ENCODE measurements around the gene TENM4.
"Not testable (repeated sequence)": the region's sequence is repeated elsewhere in the genome, so short reads cannot be mapped to it uniquely, and the experiment has no call there.

Gene TENM4

DNA sequence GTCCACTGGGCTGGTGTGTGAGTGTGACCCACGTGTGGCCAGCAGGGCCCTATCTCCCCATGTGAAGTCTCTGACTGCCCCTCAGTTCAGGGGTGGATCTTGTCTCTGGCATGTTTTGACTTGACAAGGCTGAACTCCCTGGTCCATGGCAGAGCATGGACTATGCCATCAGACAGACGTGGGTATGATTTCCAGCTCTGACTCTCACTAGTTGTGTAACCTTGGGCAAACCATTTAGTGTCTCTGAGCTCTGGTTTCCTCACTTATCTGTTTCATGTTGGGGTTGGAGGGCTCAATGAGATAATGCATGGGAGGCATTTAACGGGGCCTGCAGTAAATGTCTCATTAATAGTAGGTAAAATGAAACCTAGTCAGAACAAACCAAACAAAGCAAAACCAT is 611.7 kb downstream of the TENM4 start:
- no peaks in the 10 kb centered on the region for H3K36me3 ChIP-seq (ENCODE audit: control insufficient read depth in 1 of 2, insufficient read depth in 2 of 2, low read length in 2 of 2)
- no peak overlapping the region for H3K27ac ChIP-seq (ENCODE audit: low read length)

DNA sequence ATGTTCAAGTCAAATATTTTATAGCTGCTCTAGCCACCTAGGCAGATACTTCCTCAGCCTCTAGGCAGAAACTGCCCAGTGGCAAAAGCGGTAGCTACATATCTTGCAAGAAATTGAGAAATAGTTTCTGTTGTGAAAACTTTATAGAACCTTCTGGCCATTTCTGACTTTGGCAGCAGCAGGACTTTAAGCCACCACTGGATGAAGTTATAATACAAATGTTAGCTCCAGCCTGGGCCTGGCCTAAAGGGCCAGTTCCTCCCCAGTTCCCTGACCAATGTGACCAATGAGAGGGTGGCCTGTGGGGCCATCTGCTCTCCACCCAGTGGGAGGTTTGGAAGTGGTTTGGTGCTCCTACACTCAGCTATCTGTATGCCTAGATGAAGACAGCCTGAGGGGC is 612.2 kb downstream of the TENM4 start:
- Histone ChIP-seq H3K9me3 (ENCODE audit: control insufficient read depth in 1 of 2, low read length in 2 of 2) (no peaks in the 10 kb centered on the region), H3K27me3 (ENCODE audit: low read depth, low read length) (no peaks in the 10 kb centered on the region), H3K4me1 (ENCODE audit: control insufficient read depth in 1 of 2, insufficient read depth in 2 of 2, low read length in 2 of 2) (no peaks in the 10 kb centered on the region), H3K36me3 (ENCODE audit: control insufficient read depth in 1 of 2, insufficient read depth in 2 of 2, low read length in 2 of 2) (no peaks in the 10 kb centered on the region), H3K4me3 (ENCODE audit: low read depth in 1 of 2, low read length in 2 of 2) (no peak overlapping the region), H3K27ac (ENCODE audit: low read length) (no peak overlapping the region)

More for the DNA sequence above, 611.7 kb downstream of the TENM4 start:
- no peak overlapping the region for H3K4me3 ChIP-seq (ENCODE audit: low read depth in 1 of 2, low read length in 2 of 2)
- H3K9me3 ChIP-seq (ENCODE audit: control insufficient read depth in 1 of 2, low read length in 2 of 2): no peaks in the 10 kb centered on the region
- no peaks in the 10 kb centered on the region for H3K27me3 ChIP-seq (ENCODE audit: low read depth, low read length)
- H3K4me1 ChIP-seq (ENCODE audit: control insufficient read depth in 1 of 2, insufficient read depth in 2 of 2, low read length in 2 of 2): no peaks in the 10 kb centered on the region

DNA sequence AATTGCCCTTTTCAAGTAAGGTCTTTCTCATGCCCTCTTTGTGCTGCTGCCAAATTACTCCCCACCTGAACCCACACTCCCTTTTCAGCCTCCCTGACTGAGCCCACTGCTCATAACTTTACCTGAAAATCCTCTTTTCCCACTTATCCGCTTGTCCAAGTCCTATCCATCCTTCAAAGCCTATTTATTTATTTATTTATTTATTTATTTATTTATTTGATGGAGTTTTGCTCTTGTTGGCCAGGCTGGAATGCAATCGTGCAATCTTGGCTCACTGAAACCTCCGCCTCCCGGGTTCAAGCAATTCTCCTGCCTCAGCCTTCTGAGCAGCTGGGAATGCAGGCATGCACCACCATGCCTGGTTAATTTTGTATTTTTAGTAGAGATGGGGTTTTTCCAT is 613.5 kb downstream of the TENM4 start:
- H3K9me3 ChIP-seq (ENCODE audit: control insufficient read depth in 1 of 2, low read length in 2 of 2); H3K27ac ChIP-seq (ENCODE audit: low read length); H3K4me3 ChIP-seq (ENCODE audit: low read depth in 1 of 2, low read length in 2 of 2); H3K36me3 ChIP-seq (ENCODE audit: control insufficient read depth in 1 of 2, insufficient read depth in 2 of 2, low read length in 2 of 2); H3K4me1 ChIP-seq (ENCODE audit: control insufficient read depth in 1 of 2, insufficient read depth in 2 of 2, low read length in 2 of 2); H3K27me3 ChIP-seq (ENCODE audit: low read depth, low read length): not testable (repeated sequence)

DNA sequence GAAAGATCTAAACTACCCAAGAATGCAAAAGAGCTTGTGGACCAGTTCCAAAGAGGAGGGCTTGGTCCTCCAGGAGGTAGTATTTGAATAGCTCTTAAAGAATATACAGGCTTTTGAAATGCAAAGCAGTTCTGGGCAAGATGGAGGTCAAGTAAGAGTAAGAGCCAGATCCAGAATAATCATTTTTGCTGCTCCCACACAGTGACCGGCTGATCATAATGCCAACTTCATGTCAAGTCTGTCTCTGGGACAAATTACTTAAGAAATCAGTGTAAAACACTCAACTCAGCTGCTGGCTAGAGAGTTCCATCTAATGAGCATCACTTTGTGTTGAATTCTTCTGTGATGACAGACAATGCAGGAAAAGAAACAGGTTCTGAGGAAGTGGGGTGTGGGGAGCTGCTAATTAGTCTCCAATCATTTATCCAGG is 615.2 kb downstream of the TENM4 start:
- no peaks in the 10 kb centered on the region for H3K27me3 ChIP-seq (ENCODE audit: low read depth, low read length)
- no peaks in the 10 kb centered on the region for H3K4me1 ChIP-seq (ENCODE audit: control insufficient read depth in 1 of 2, insufficient read depth in 2 of 2, low read length in 2 of 2)
- H3K4me3 ChIP-seq (ENCODE audit: low read depth in 1 of 2, low read length in 2 of 2): no peak overlapping the region
- no peaks in the 10 kb centered on the region for H3K9me3 ChIP-seq (ENCODE audit: control insufficient read depth in 1 of 2, low read length in 2 of 2)
- H3K27ac ChIP-seq (ENCODE audit: low read length): no peak overlapping the region
- H3K36me3 ChIP-seq (ENCODE audit: control insufficient read depth in 1 of 2, insufficient read depth in 2 of 2, low read length in 2 of 2): no peaks in the 10 kb centered on the region

GRCh38 chr11:78823588-78823987 is 617.2 kb downstream of the TENM4 start:
- Histone ChIP-seq H3K9me3 (ENCODE audit: control insufficient read depth in 1 of 2, low read length in 2 of 2) (no peaks in the 10 kb centered on the region), H3K4me1 (ENCODE audit: control insufficient read depth in 1 of 2, insufficient read depth in 2 of 2, low read length in 2 of 2) (no peaks in the 10 kb centered on the region), H3K4me3 (ENCODE audit: low read depth in 1 of 2, low read length in 2 of 2) (no peak overlapping the region), H3K36me3 (ENCODE audit: control insufficient read depth in 1 of 2, insufficient read depth in 2 of 2, low read length in 2 of 2) (no peaks in the 10 kb centered on the region), H3K27ac (ENCODE audit: low read length) (no peak overlapping the region), H3K27me3 (ENCODE audit: low read depth, low read length) (no peaks in the 10 kb centered on the region)

DNA sequence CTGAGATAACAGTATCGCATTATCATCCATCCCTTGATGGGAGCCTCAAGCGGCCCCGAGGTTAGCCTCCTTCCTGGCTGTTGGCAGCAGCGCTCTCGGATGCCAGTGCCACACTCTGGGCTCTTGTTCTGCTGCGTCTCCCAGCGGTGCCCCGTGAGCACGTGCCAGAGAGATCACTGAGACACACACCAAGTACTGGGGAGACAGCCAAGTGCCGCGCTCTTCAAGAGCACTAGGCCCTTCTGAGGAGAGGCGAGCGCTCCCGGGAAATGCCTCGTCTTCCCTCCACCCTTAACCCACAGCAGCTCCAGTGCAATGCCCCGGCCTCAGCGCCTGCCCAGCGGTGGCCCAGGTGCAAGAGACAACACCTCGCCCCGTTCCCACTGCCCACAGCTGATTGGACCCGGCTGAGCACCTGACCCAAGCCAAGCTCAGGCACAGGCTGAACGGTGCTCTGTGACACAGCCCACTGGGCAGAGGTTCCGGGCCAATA is 617.9 kb downstream of the TENM4 start:
- H3K9me3 ChIP-seq (ENCODE audit: control insufficient read depth in 1 of 2, low read length in 2 of 2): no peaks in the 10 kb centered on the region
- no peaks in the 10 kb centered on the region for H3K27me3 ChIP-seq (ENCODE audit: low read depth, low read length)
- H3K4me3 ChIP-seq (ENCODE audit: low read depth in 1 of 2, low read length in 2 of 2): no peak overlapping the region
- no peaks in the 10 kb centered on the region for H3K4me1 ChIP-seq (ENCODE audit: control insufficient read depth in 1 of 2, insufficient read depth in 2 of 2, low read length in 2 of 2)
- H3K36me3 ChIP-seq (ENCODE audit: control insufficient read depth in 1 of 2, insufficient read depth in 2 of 2, low read length in 2 of 2): no peaks in the 10 kb centered on the region
- H3K27ac ChIP-seq (ENCODE audit: low read length): no peak overlapping the region

DNA sequence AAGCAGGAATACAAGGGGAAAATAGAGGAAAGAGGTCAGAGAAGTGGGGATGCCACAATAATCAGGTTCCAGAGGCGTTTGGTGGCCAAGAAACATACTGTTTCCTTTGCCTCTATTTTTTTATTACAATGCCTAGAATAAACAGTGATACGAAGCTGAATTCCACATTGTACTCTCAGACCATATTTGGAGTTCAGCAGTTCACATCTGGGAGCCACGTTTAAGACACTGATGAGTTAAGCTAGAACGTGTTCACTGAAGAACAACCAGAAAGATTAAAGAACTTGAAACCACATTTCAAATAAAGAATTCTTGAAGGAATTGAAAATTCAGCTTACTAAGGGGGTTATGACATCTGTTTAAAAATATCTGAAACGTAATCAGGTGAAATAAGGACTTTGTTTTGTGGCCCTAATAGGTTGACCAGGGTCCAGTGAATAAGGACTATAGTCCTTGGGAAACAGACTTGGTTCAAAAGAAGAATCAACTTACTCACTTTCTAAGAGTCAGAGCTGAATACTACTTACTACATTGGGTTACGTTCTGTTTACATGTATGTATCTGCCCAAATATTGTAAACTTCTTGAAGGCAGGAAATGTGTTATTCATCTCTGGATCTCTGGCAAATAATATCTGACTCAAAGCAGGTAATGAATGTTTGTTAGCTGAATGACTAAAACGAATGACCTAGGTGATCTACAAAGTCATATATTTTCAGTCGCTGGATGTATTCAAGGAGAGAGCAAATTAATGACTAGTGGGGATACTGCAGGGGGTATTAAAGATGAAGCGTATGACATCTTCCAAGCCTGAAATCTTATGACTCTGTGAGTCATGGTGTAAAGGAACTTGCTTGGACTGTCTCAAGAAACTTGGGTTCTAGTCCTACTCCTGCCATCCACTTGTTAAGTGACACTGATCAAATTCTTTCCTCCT is 619.2 kb downstream of the TENM4 start:
- no peaks in the 10 kb centered on the region for H3K9me3 ChIP-seq (ENCODE audit: control insufficient read depth in 1 of 2, low read length in 2 of 2)
- no peaks in the 10 kb centered on the region for H3K4me1 ChIP-seq (ENCODE audit: control insufficient read depth in 1 of 2, insufficient read depth in 2 of 2, low read length in 2 of 2)
- no peak overlapping the region for H3K4me3 ChIP-seq (ENCODE audit: low read depth in 1 of 2, low read length in 2 of 2)
- H3K27ac ChIP-seq (ENCODE audit: low read length): no peak overlapping the region
- no peaks in the 10 kb centered on the region for H3K27me3 ChIP-seq (ENCODE audit: low read depth, low read length)
- no peaks in the 10 kb centered on the region for H3K36me3 ChIP-seq (ENCODE audit: control insufficient read depth in 1 of 2, insufficient read depth in 2 of 2, low read length in 2 of 2)

DNA sequence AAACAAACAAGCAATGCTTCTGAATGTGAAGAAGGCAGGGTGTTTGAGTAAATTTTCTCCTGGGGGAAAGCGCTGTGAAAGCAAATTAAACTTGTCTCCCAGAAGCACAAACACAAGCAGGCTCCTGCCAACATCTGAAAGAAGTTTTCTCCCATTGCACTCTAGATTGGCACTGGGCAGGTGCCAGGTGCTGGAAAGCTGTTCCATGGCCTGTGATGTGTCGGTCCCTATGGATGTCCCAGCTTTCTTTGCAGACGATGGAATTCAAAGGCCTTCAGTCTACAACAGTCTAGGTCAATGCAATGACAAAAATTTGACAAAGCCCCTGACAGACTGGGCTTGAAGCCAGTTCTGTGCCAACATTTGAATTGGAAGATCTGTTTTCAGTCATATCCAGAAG is 620.1 kb downstream of the TENM4 start:
- H3K9me3 ChIP-seq (ENCODE audit: control insufficient read depth in 1 of 2, low read length in 2 of 2): no peaks in the 10 kb centered on the region
- H3K36me3 ChIP-seq (ENCODE audit: control insufficient read depth in 1 of 2, insufficient read depth in 2 of 2, low read length in 2 of 2): no peaks in the 10 kb centered on the region
- no peaks in the 10 kb centered on the region for H3K4me1 ChIP-seq (ENCODE audit: control insufficient read depth in 1 of 2, insufficient read depth in 2 of 2, low read length in 2 of 2)
- H3K4me3 ChIP-seq (ENCODE audit: low read depth in 1 of 2, low read length in 2 of 2): no peak overlapping the region
- H3K27me3 ChIP-seq (ENCODE audit: low read depth, low read length): no peaks in the 10 kb centered on the region
- H3K27ac ChIP-seq (ENCODE audit: low read length): no peak overlapping the region

GRCh38 chr11:78818201-78818600 is 622.6 kb downstream of the TENM4 start:
- Histone ChIP-seq H3K4me3 (ENCODE audit: low read depth in 1 of 2, low read length in 2 of 2) (no peak overlapping the region), H3K4me1 (ENCODE audit: control insufficient read depth in 1 of 2, insufficient read depth in 2 of 2, low read length in 2 of 2) (no peaks in the 10 kb centered on the region), H3K36me3 (ENCODE audit: control insufficient read depth in 1 of 2, insufficient read depth in 2 of 2, low read length in 2 of 2) (no peaks in the 10 kb centered on the region), H3K9me3 (ENCODE audit: control insufficient read depth in 1 of 2, low read length in 2 of 2) (no peaks in the 10 kb centered on the region), H3K27ac (ENCODE audit: low read length) (no peak overlapping the region), H3K27me3 (ENCODE audit: low read depth, low read length) (no peaks in the 10 kb centered on the region)

GRCh38 chr11:78815831-78816230 is 625.0 kb downstream of the TENM4 start:
- Histone ChIP-seq H3K27ac (ENCODE audit: low read length) (no peak overlapping the region), H3K4me1 (ENCODE audit: control insufficient read depth in 1 of 2, insufficient read depth in 2 of 2, low read length in 2 of 2) (peaks cover 0 to 17% of the 10 kb centered on the region in 2 donors), H3K9me3 (ENCODE audit: control insufficient read depth in 1 of 2, low read length in 2 of 2) (no peaks in the 10 kb centered on the region), H3K36me3 (ENCODE audit: control insufficient read depth in 1 of 2, insufficient read depth in 2 of 2, low read length in 2 of 2) (no peaks in the 10 kb centered on the region), H3K4me3 (ENCODE audit: low read depth in 1 of 2, low read length in 2 of 2) (no peak overlapping the region), H3K27me3 (ENCODE audit: low read depth, low read length) (no peaks in the 10 kb centered on the region)

GRCh38 chr11:78812513-78813293 is 628.1 kb downstream of the TENM4 start:
- Histone ChIP-seq H3K27me3 (ENCODE audit: low read depth, low read length) (no peaks in the 10 kb centered on the region), H3K36me3 (ENCODE audit: control insufficient read depth in 1 of 2, insufficient read depth in 2 of 2, low read length in 2 of 2) (no peaks in the 10 kb centered on the region), H3K27ac (ENCODE audit: low read length) (no peak overlapping the region), H3K9me3 (ENCODE audit: control insufficient read depth in 1 of 2, low read length in 2 of 2) (no peaks in the 10 kb centered on the region), H3K4me3 (ENCODE audit: low read depth in 1 of 2, low read length in 2 of 2) (no peak overlapping the region), H3K4me1 (ENCODE audit: control insufficient read depth in 1 of 2, insufficient read depth in 2 of 2, low read length in 2 of 2) (peaks cover 8 to 39% of the 10 kb centered on the region in 2 donors)

Data from muscle layer of duodenum (tissue), 2 donors.